Heart left ventricle (tissue), 16 donors: ENCODE results near the gene PLCB4. TPM values are rescaled to one million over a fixed set of nuclear protein-coding genes. Genes with fewer than 3 reads are reported as not detected.

Experiments used
- ATAC-seq, 4 donors: fragments of 200-7000 bp; cut with Tn5 transposase; one replicate each; pipeline ENCODE4 v1.9.1; 2020 to 2022; ENCODE audit warnings: moderate library complexity in 4 of 4, mild to moderate bottlenecking in 3 of 4, moderate number of reproducible peaks in 1 of 4
- DNase-seq, 5 donors: peaks; one replicate each; pipeline ENCODE4 v3.0.0-alpha.2; 2020
- H3K27ac ChIP-seq, 12 donors: fragments of 200-600 bp; sonication (generic) in 4 of 12; one replicate each; pipeline versions ENCODE4 v1.5.0 to v1.8.0; 2016 to 2022; ENCODE audit warnings: mild to moderate bottlenecking in 2 of 12
- H3K27me3 ChIP-seq, 9 donors: fragments of 200-600 bp; sonication (generic) in 2 of 9; one replicate each; pipeline versions ENCODE4 v1.5.1 to v1.8.0; 2016 to 2022; ENCODE audit warnings: mild to moderate bottlenecking in 3 of 9
- H3K36me3 ChIP-seq, 9 donors: fragments of 200-600 bp; sonication (generic) in 2 of 9; one replicate each; pipeline versions ENCODE4 v1.5.0 to v1.8.0; 2018 to 2022; ENCODE audit warnings: mild to moderate bottlenecking in 2 of 9
- H3K4me1 ChIP-seq, 12 donors: fragments of 200-600 bp; sonication (generic) in 4 of 12; one replicate each; pipeline versions ENCODE4 v1.5.0 to v1.8.0; 2016 to 2022; ENCODE audit warnings: mild to moderate bottlenecking in 3 of 12
- H3K4me3 ChIP-seq, 12 donors: fragments of 200-600 bp; sonication (generic) in 4 of 12; one replicate each; pipeline versions ENCODE4 v1.5.0 to v1.8.0; 2017 to 2022; ENCODE audit warnings: mild to moderate bottlenecking in 9 of 12, moderate library complexity in 4 of 12
- H3K9me3 ChIP-seq, 12 donors: fragments of 200-600 bp; sonication (generic) in 4 of 12; one replicate each; pipeline versions ENCODE4 v1.5.0 to v1.8.0; 2016 to 2022; ENCODE audit warnings: mild to moderate bottlenecking in 1 of 12
- POLR2A ChIP-seq, 2 donors: fragments of 450-650 bp; IDR thresholded peaks; one replicate each; pipeline ENCODE4 v1.6.1; 2017; ENCODE audit warnings: antibody characterized with exemption in 2 of 2, mild to moderate bottlenecking in 2 of 2, moderate library complexity in 2 of 2
- WGBS, 4 donors: extraction: QIAGEN DNeasy Blood & Tissue Kit in 2 of 4; methylation state at CpG; one replicate each; pipeline versions ENCODE4 v1.1.5 to v1.1.7; 2013 to 2018; 5-methylcytosine and 5-hydroxymethylcytosine counted together
- intact Hi-C, 10 donors: fragments of 100-400 bp; cut with DNase I; formaldehyde crosslinking; loops; one replicate each; pipeline versions ENCODE4 v1.11.1 to v1.14.2; 2022
- polyA plus RNA-seq, 2 donors: library from polyadenylated mRNA; stranded (reverse); fragments of 200-250 nt; gene quantifications; one replicate each; pipeline ENCODE4 v1.2.3, GENCODE V29; 2013
- total RNA-seq, 9 donors: library from RNA; depleted of rRNA in 2 of 9; stranded (reverse); fragments of >200 nt in 2 of 9; fragmentation: NEBNext Ultra II Directional in 3 of 9; extraction: Animal tissue kit (Norgen Biotek cat#: 25700) in 3 of 9; gene quantifications; one replicate each; pipeline versions ENCODE4 v1.1.0 to v1.2.4, GENCODE V29; 2016 to 2023
- TF ChIP-seq, protein P1 (sequence below), 12 donors: fragments of 200-600 bp; sonication (generic) in 4 of 12; IDR thresholded peaks; one replicate each; pipeline versions ENCODE4 v1.5.0 to v1.8.0; 2018 to 2022; ENCODE audit warnings: antibody characterized with exemption in 12 of 12, mild to moderate bottlenecking in 5 of 12
- donor health status: ischemic (EF 13 %, LVEDD 7.1; RV severe dilation, severe dysfunction).
- donor health status: healthy with polysubstance abuse.
- donor health status: DM: no; HTN: yes; CAD: no.
- donor health status: DM: no; HTN: no; CAD: no.
- donor health status: ischemic (EF 25% LVEDD 6.9; RV normal size, moderate dysfunction).
- donor health status: ischemic (EF 25% LVEDD 5.7; RV mildly dilated, moderate dysfunction).
- donor health status: healthy.
- donor health status: DM: yes; HTN: yes; CAD: no.
- donor health status: ischemic (EF 35%, LVEDD 5.7; RV mildly dilated, moderate dysfunction).
- donor health status: nonischemic (EF 11% LVEDD 7.7; RV severe dilation, severe dysfunction).
- donor health status: DM: yes; HTN: yes; CAD: no.
- donor health status: PGD.
- donor health status: ischemic (EF 29% LVEDD 5.4; RV normal size, mild dysfunction).
- donor health status: nonischemic (EF 23%, LVEDD 6.1; RV moderate dilation, normal function).

Gene PLCB4
- total and polyA plus RNA-seq, 11 donors = 8.4 to 31.8 (median 18.5) TPM

DNA sequence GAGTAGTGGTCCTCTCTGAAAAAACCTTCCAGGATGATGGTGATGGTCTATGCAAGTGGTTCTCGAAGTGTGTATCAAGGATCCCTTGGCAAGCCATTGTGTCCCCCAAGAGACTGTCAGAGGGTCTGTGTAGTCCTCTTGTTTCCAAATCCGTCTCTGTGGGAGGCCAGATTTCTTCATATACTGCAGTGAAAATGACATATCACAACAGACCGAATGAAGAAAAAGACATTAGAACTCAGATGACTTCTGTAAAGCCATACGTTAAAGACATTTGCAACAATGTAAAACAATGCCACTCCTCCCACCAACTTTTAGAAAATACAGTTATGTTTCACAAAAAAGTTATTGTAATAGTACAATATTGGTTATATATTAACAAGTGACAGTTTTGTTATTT is 418.3 kb downstream of the PLCB4 start:
- 89 to 92% (median 90%) methylated on average over 4 of the region's 4 CpGs for WGBS, 4 donors

DNA sequence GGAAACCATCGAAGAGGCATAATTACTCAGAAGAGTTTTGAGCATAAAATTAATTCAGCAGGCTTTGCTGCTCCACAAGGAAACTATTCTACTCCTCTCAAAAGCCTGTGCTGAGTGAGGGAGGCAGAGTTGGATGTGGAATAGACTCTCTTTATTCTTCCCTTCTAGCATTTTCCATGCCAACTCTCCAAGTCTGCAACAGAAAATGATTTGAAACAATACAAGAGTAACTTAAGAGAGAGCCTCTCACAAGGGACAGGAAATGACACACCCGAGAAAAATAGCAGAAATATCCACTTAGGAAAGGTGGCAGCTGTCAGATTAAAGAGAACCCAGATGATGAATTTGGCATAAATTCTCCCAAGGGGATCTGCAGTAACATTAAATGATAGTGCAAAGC is 419.2 kb downstream of the PLCB4 start:
- no peak for TF ChIP-seq POLR2A (IDR thresholded peaks at IDR 0.05)
- TF ChIP-seq, protein P1, sequence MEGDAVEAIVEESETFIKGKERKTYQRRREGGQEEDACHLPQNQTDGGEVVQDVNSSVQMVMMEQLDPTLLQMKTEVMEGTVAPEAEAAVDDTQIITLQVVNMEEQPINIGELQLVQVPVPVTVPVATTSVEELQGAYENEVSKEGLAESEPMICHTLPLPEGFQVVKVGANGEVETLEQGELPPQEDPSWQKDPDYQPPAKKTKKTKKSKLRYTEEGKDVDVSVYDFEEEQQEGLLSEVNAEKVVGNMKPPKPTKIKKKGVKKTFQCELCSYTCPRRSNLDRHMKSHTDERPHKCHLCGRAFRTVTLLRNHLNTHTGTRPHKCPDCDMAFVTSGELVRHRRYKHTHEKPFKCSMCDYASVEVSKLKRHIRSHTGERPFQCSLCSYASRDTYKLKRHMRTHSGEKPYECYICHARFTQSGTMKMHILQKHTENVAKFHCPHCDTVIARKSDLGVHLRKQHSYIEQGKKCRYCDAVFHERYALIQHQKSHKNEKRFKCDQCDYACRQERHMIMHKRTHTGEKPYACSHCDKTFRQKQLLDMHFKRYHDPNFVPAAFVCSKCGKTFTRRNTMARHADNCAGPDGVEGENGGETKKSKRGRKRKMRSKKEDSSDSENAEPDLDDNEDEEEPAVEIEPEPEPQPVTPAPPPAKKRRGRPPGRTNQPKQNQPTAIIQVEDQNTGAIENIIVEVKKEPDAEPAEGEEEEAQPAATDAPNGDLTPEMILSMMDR (IDR thresholded peaks at IDR 0.05) = no peak
- Histone ChIP-seq H3K9me3 (no peaks in the 10 kb centered on the region), H3K4me3 (no peak overlapping the region), H3K27me3 (no peaks in the 10 kb centered on the region), H3K4me1 (peaks cover 0 to 11% (median 0%) of the 10 kb centered on the region in 12 donors), H3K36me3 (no peaks in the 10 kb centered on the region), H3K27ac (no peak overlapping the region)
- DNase-seq (no peak), ATAC-seq (no peak)
- WGBS, 4 donors = 51 to 64% (median 60%) methylated on average over 2 of the region's 2 CpGs
- intact Hi-C loops = no loop called here

More for the DNA sequence above, 418.3 kb downstream of the PLCB4 start:
- no peaks in the 10 kb centered on the region for H3K36me3 ChIP-seq
- no peaks in the 10 kb centered on the region for H3K9me3 ChIP-seq
- ATAC-seq (no peak), DNase-seq (no peak)
- no peak for TF ChIP-seq POLR2A (IDR thresholded peaks at IDR 0.05)
- TF ChIP-seq, protein P1 (IDR thresholded peaks at IDR 0.05) = no peak
- H3K27me3 ChIP-seq = no peaks in the 10 kb centered on the region
- intact Hi-C loops = no loop called here
- no peak overlapping the region for H3K27ac ChIP-seq
- peaks cover 0 to 18% (median 0%) of the 10 kb centered on the region in 12 donors for H3K4me1 ChIP-seq
- H3K4me3 ChIP-seq = no peak overlapping the region

DNA sequence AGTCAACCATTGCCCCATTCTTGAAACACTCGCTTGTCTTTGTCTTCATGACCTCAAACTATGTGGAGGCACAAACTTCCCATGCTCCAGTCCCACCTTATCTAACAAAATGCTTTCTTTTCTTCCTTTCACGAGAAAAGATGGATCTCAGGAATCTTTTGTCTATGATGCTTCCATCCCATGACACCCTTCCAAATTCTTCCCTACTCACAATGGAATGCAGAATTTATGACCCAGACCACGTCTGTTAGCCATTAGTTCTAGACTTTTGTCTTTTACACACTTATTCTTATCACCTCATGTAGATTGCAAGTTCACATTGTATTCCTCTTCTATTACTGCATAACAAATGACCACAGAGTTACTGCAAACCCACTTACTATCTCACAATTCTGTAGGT is 421.3 kb downstream of the PLCB4 start:
- no peak overlapping the region for H3K27ac ChIP-seq
- peaks cover 0 to 7% (median 0%) of the 10 kb centered on the region in 12 donors for H3K4me1 ChIP-seq
- DNase-seq (no peak), ATAC-seq (no peak)
- no peaks in the 10 kb centered on the region for H3K9me3 ChIP-seq
- WGBS, 4 donors = 84 to 91% (median 88%) methylated on average over 3 of the region's 3 CpGs
- no peaks in the 10 kb centered on the region for H3K36me3 ChIP-seq
- no peak overlapping the region for H3K4me3 ChIP-seq
- intact Hi-C loops = no loop called here
- TF ChIP-seq, protein P1 (IDR thresholded peaks at IDR 0.05) = no peak
- no peak for TF ChIP-seq POLR2A (IDR thresholded peaks at IDR 0.05)
- no peaks in the 10 kb centered on the region for H3K27me3 ChIP-seq

DNA sequence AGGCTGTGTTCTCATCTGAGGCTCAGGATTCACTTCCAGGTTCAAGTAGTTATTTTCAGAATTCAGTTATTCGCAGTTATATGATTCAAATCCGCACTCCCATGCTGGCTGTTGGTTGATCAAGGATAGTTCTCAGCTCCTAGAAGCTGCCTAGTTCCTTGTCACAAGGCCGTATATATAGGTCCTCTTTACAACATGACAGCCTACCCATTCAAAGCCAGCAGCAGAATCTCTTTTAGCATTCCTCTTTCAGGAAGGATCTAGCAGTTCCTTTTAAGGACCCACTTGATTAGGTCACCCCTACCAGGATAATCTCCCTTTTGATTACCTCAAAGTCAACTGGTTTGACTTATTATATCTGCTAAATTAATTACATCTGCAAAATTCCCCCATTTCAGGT is 421.7 kb downstream of the PLCB4 start:
- no peak for TF ChIP-seq POLR2A (IDR thresholded peaks at IDR 0.05)
- TF ChIP-seq, protein P1 (IDR thresholded peaks at IDR 0.05) = no peak
- no peak overlapping the region for H3K4me3 ChIP-seq
- ATAC-seq = no peak
- no peak for DNase-seq
- no peak overlapping the region for H3K27ac ChIP-seq
- H3K27me3 ChIP-seq = no peaks in the 10 kb centered on the region
- intact Hi-C loops = no loop called here
- no peaks in the 10 kb centered on the region for H3K9me3 ChIP-seq
- 92 to 98% (median 93%) methylated on average over 3 of the region's 3 CpGs for WGBS, 4 donors
- no peaks in the 10 kb centered on the region for H3K36me3 ChIP-seq
- H3K4me1 ChIP-seq = peaks cover 0 to 4% (median 0%) of the 10 kb centered on the region in 12 donors
